Neural progenitor cell (in vitro differentiated cells): ENCODE measurements around the gene TMEM161B. TPM values are rescaled to one million over a fixed set of nuclear protein-coding genes. Genes with fewer than 3 reads are reported as not detected.
A peak's percentile ranks its signal among the peaks of the same experiment; 100 is the strongest.

Source experiments
- DNase-seq: peaks from one replicate; pipeline ENCODE4 v3.0.0-alpha.2; 2016; ENCODE audit warnings: low spot score
- H2AFZ ChIP-seq: fragments of 200-600 bp; sonication (generic); replicated peaks from 2 replicates; pipeline ENCODE4 v1.6.1; 2016; ENCODE audit warnings: antibody characterized with exemption
- H3F3A ChIP-seq: fragments of 200-600 bp; sonication (generic); 2 replicates; pipeline ENCODE4 v1.6.1; 2016; ENCODE audit warnings: antibody characterized with exemption, low read depth
- H3K27ac ChIP-seq: fragments of 200-600 bp; sonication (generic); 2 replicates; pipeline ENCODE4 v1.5.1; 2016; ENCODE audit warnings: mild to moderate bottlenecking
- H3K27me3 ChIP-seq: fragments of 200-600 bp; sonication (generic); 2 replicates; pipeline ENCODE4 v1.6.1; 2016; ENCODE audit warnings: mild to moderate bottlenecking, moderate library complexity
- H3K36me3 ChIP-seq: fragments of 200-600 bp; sonication (generic); 2 replicates; pipeline ENCODE4 v1.5.1; 2016
- H3K4me1 ChIP-seq: fragments of 200-600 bp; sonication (generic); 2 replicates; pipeline ENCODE4 v1.6.1; 2016; ENCODE audit warnings: mixed run types
- H3K4me2 ChIP-seq: fragments of 200-600 bp; sonication (generic); 2 replicates; pipeline ENCODE4 v1.6.1; 2016
- H3K4me3 ChIP-seq: fragments of 200-600 bp; sonication (generic); 2 replicates; pipeline ENCODE4 v1.5.1; 2016
- H3K79me2 ChIP-seq: fragments of 200-600 bp; sonication (generic); 2 replicates; pipeline ENCODE4 v1.6.1; 2016; ENCODE audit warnings: low read depth
- H3K9ac ChIP-seq: fragments of 200-600 bp; sonication (generic); 2 replicates; pipeline ENCODE4 v1.6.1; 2016
- H3K9me3 ChIP-seq: fragments of 200-600 bp; sonication (generic); 2 replicates; pipeline ENCODE4 v1.5.1; 2016; ENCODE audit warnings: low read depth
- H4K20me1 ChIP-seq: fragments of 200-600 bp; sonication (generic); 2 replicates; pipeline ENCODE4 v1.6.1; 2016; ENCODE audit warnings: low read depth
- H3K27ac Mint-ChIP-seq: 3 replicates; pipeline ENCODE4 v1.8.0; 2021; ENCODE audit warnings: mixed read lengths
- H3K27me3 Mint-ChIP-seq: 2 replicates; pipeline ENCODE4 v1.8.0; 2022; ENCODE audit warnings: low read depth, mild to moderate bottlenecking, inconsistent platforms, moderate library complexity, mixed read lengths; ENCODE audit not compliant: insufficient read depth
- H3K36me3 Mint-ChIP-seq: 3 replicates; pipeline ENCODE4 v1.8.0; 2021; ENCODE audit warnings: mixed read lengths
- H3K4me1 Mint-ChIP-seq: 3 replicates; pipeline ENCODE4 v1.8.0; 2021; ENCODE audit warnings: mixed read lengths
- H3K4me3 Mint-ChIP-seq: 3 replicates; pipeline ENCODE4 v1.8.0; 2021; ENCODE audit warnings: mild to moderate bottlenecking, moderate library complexity, mixed read lengths
- H3K9me3 Mint-ChIP-seq: 3 replicates; pipeline ENCODE4 v1.8.0; 2020; ENCODE audit warnings: mixed read lengths
- EZH2 ChIP-seq: fragments of 200-600 bp; sonication (generic); IDR thresholded peaks from 2 replicates; pipeline ENCODE4 v1.6.1; 2017; ENCODE audit warnings: antibody characterized with exemption, mild to moderate bottlenecking, moderate library complexity
- EZH2phosphoT487 ChIP-seq: fragments of 200-600 bp; sonication (generic); IDR thresholded peaks from 2 replicates; pipeline ENCODE4 v1.6.1; 2017; ENCODE audit warnings: antibody characterized with exemption
- total RNA-seq: library from RNA; depleted of rRNA; stranded (reverse); fragments of >200 nt; gene quantifications from 2 replicates; pipeline ENCODE4 v1.2.3, GENCODE V29; 2015; ENCODE audit warnings: low replicate concordance
- TF ChIP-seq, protein P1 (sequence below): fragments of 200-600 bp; sonication (generic); IDR thresholded peaks from 2 replicates; pipeline ENCODE4 v1.5.1; 2017; ENCODE audit warnings: antibody characterized with exemption, mild to moderate bottlenecking

Gene TMEM161B
- total RNA-seq, result 21.6 and 46.1 TPM in 2 replicates

DNA sequence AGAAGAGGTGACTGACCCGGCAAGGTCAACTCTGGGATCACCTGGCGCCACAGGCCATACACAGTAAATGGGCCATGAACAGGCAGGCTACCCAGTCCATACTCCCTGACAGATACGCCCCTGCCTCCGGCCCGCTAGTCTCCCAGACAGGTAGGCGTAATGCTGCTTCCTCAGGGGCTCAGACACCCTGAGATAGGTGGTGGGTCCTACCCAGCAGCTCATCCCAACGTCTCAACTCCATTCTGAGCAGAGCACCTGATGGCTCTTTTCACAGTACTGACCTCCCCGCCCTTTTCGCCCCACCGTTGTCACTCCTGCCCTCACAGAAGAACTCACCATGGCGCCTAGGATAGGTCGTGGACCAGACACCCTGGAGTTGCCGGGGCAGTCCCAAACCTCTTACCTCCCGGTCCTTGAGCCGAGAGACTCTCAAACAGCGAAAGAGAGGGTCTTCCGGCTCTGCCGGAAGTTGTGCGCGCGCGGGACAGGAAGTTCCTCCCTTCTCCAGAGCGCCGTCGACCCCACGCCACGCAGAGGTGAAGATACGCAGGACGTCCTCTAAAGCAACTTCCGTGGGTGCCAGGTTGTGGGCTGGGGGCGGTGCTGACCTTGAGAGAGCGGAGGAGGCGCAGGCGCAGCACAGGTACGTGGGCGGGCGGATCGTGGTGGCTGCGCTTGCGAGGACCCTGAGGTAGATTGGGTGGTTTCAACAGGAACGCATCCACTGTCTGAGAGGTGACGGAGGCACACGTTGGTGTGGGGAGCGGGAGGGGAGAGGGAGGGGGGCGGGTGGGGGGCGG, at the start of gene TMEM161B:
Gene TMEM161B (minus strand): TSS at position 461 of the 800 bp plus-strand sequence. CDS start 122 bp downstream, at position 339.
- peak within 1 kb of the TSS; percentile 96 for H3K4me3 ChIP-seq
- TF ChIP-seq, protein P1, sequence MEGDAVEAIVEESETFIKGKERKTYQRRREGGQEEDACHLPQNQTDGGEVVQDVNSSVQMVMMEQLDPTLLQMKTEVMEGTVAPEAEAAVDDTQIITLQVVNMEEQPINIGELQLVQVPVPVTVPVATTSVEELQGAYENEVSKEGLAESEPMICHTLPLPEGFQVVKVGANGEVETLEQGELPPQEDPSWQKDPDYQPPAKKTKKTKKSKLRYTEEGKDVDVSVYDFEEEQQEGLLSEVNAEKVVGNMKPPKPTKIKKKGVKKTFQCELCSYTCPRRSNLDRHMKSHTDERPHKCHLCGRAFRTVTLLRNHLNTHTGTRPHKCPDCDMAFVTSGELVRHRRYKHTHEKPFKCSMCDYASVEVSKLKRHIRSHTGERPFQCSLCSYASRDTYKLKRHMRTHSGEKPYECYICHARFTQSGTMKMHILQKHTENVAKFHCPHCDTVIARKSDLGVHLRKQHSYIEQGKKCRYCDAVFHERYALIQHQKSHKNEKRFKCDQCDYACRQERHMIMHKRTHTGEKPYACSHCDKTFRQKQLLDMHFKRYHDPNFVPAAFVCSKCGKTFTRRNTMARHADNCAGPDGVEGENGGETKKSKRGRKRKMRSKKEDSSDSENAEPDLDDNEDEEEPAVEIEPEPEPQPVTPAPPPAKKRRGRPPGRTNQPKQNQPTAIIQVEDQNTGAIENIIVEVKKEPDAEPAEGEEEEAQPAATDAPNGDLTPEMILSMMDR, result no peak
- TF ChIP-seq EZH2phosphoT487 (no peak), EZH2 (no peak)
- DNase-seq, result peak; percentile 72

GRCh38 chr5:88304356-88304755, 35.7 kb upstream of the TMEM161B start:
- Mint-ChIP-seq H3K27ac (no peak overlapping the region), H3K9me3 (peaks cover 18% of the 10 kb centered on the region)

More for the DNA sequence above, at the start of gene TMEM161B:
- peaks cover 29% of the 10 kb centered on the region for H3K4me1 Mint-ChIP-seq
- no peaks in the 10 kb centered on the region for H4K20me1 ChIP-seq
- H3K4me3 Mint-ChIP-seq, result peak within 1 kb of the TSS; percentile 100
- peaks cover 4% of the 10 kb centered on the region for H3F3A ChIP-seq
- H3K9me3 ChIP-seq, result no peaks in the 10 kb centered on the region
- H3K4me1 ChIP-seq, result peaks cover 18% of the 10 kb centered on the region
- peak within 1 kb of the TSS; percentile 78 for H3K27ac Mint-ChIP-seq
- H3K27me3 Mint-ChIP-seq, result no peaks in the 10 kb centered on the region
- no peak within 1 kb of the TSS for H3K27ac ChIP-seq
- H3K4me2 ChIP-seq, result peak within 1 kb of the TSS; percentile 93
- peaks cover 26% of the 10 kb centered on the region for H3K9me3 Mint-ChIP-seq
- no peaks in the 10 kb centered on the region for H3K27me3 ChIP-seq
- H2AFZ ChIP-seq, result peak within 1 kb of the TSS; percentile 94
- H3K79me2 ChIP-seq, result peaks cover 72% of the 10 kb centered on the region
- H3K36me3 Mint-ChIP-seq, result peaks cover 33% of the 10 kb centered on the region
- peaks cover 6% of the 10 kb centered on the region for H3K36me3 ChIP-seq
- H3K9ac ChIP-seq, result peak within 1 kb of the TSS; percentile 52

DNA sequence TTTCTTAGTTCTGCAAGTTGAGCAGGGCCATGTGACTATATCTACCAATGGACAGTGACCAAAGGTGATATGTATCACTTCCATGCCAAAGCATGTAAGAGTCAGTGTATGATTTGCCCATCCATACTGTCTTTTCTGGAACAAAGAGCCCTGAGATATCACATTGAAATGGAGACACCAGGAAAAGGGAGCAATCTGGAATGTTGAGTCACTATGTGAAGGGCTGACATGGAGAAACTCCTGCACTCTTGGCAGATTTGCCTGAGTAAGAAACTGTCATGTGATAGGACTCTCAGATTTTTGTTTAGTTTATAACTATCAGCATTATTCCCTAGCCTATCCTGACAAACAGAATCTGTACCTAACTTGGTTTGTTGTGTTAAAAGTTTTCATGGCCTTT, 29.8 kb upstream of the TMEM161B start:
- Histone ChIP-seq H3F3A (no peaks in the 10 kb centered on the region), H3K9ac (no peak overlapping the region), H3K36me3 (no peaks in the 10 kb centered on the region), H3K9me3 (no peaks in the 10 kb centered on the region), H2AFZ (no peak overlapping the region), H3K27me3 (no peaks in the 10 kb centered on the region), H3K27ac (no peak overlapping the region), H3K4me1 (no peaks in the 10 kb centered on the region), H4K20me1 (no peaks in the 10 kb centered on the region), H3K4me3 (no peak overlapping the region), H3K4me2 (no peak overlapping the region), H3K79me2 (no peaks in the 10 kb centered on the region)
- Mint-ChIP-seq H3K27me3 (no peaks in the 10 kb centered on the region), H3K36me3 (peaks cover 3% of the 10 kb centered on the region), H3K9me3 (peaks cover 3% of the 10 kb centered on the region), H3K4me3 (no peak overlapping the region), H3K4me1 (no peaks in the 10 kb centered on the region), H3K27ac (no peak overlapping the region)
- TF ChIP-seq EZH2, result no peak
- TF ChIP-seq, protein P1, result no peak
- no peak for TF ChIP-seq EZH2phosphoT487
- no peak for DNase-seq

More at GRCh38 chr5:88304356-88304755, 35.7 kb upstream of the TMEM161B start:
- Mint-ChIP-seq H3K36me3 (no peaks in the 10 kb centered on the region), H3K27me3 (no peaks in the 10 kb centered on the region), H3K4me1 (no peaks in the 10 kb centered on the region), H3K4me3 (no peak overlapping the region)
- no peak overlapping the region for H3K4me3 ChIP-seq
- H2AFZ ChIP-seq, result no peak overlapping the region
- no peak overlapping the region for H3K27ac ChIP-seq
- H3K9ac ChIP-seq, result no peak overlapping the region
- no peaks in the 10 kb centered on the region for H3K36me3 ChIP-seq
- no peaks in the 10 kb centered on the region for H3K4me1 ChIP-seq
- DNase-seq, result peak; percentile 19
- H3K9me3 ChIP-seq, result no peaks in the 10 kb centered on the region
- no peak overlapping the region for H3K4me2 ChIP-seq
- no peaks in the 10 kb centered on the region for H3K27me3 ChIP-seq
- H4K20me1 ChIP-seq, result no peaks in the 10 kb centered on the region
- TF ChIP-seq, protein P1, result no peak
- TF ChIP-seq EZH2phosphoT487, result no peak
- no peak for TF ChIP-seq EZH2
- no peaks in the 10 kb centered on the region for H3K79me2 ChIP-seq
- no peaks in the 10 kb centered on the region for H3F3A ChIP-seq
